ENCODE measurements around the gene EGLN3.
"Not testable (repeated sequence)": the region's sequence is repeated elsewhere in the genome, so short reads cannot be mapped to it uniquely, and the experiment has no call there.

The EGLN3 gene

DNA sequence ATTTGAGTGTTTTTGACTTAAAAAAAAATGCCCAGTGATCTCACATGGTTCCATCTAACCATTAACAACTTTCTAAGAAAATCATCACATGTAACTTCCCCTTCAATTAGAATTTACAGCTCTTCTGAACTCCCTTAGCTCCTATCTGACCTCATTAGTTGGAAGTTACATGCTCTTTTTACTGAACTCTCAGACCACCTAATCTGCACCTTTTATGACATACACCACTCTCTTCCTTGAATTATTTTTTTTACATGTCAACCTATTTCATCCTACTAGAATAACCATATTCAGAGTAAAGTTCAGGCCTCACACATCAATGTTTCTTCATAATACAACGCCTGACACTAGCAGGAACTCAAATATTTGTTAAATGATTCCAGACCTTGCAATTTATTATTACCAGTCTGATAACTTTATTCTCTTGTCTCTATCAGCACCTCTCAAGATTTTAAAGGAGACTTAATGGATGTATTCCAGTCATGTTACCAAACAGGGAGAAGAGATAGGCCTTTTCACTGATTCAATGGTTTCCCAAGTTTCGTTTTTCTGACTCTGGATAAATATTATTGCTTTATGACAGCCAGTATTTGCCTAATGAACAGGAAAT, 21.0 kb downstream of the EGLN3 start:
- no peaks in the 10 kb centered on the region for H3K9me3 ChIP-seq (ENCODE audit: control insufficient read depth, insufficient read depth, low read length)
- no peak overlapping the region for H3K27ac ChIP-seq (ENCODE audit: low read depth, low read length)
- H3K27me3 ChIP-seq (ENCODE audit: control insufficient read depth, low read length), result no peaks in the 10 kb centered on the region
- H3K36me3 ChIP-seq (ENCODE audit: control insufficient read depth, low read length), result no peaks in the 10 kb centered on the region
- H3K79me2 ChIP-seq (ENCODE audit: control insufficient read depth, low read length), result no peaks in the 10 kb centered on the region
- no peak overlapping the region for H3K4me2 ChIP-seq (ENCODE audit: low read length)
- no peak overlapping the region for H3K4me3 ChIP-seq (ENCODE audit: low read length)
- H3F3A ChIP-seq (ENCODE audit: control insufficient read depth, insufficient read depth), result no peaks in the 10 kb centered on the region
- no peaks in the 10 kb centered on the region; the same call in 1 of the 2 replicates for H3K9me2 ChIP-seq (replicated peaks; ENCODE audit: control insufficient read depth, low read length)
- H3K4me1 ChIP-seq (ENCODE audit: control insufficient read depth, low read length), result no peaks in the 10 kb centered on the region
- no peak for TF ChIP-seq EZH2phosphoT487 (IDR thresholded peaks at IDR 0.05; ENCODE audit: borderline replicate concordance, low read length)
- TF ChIP-seq, protein P1, sequence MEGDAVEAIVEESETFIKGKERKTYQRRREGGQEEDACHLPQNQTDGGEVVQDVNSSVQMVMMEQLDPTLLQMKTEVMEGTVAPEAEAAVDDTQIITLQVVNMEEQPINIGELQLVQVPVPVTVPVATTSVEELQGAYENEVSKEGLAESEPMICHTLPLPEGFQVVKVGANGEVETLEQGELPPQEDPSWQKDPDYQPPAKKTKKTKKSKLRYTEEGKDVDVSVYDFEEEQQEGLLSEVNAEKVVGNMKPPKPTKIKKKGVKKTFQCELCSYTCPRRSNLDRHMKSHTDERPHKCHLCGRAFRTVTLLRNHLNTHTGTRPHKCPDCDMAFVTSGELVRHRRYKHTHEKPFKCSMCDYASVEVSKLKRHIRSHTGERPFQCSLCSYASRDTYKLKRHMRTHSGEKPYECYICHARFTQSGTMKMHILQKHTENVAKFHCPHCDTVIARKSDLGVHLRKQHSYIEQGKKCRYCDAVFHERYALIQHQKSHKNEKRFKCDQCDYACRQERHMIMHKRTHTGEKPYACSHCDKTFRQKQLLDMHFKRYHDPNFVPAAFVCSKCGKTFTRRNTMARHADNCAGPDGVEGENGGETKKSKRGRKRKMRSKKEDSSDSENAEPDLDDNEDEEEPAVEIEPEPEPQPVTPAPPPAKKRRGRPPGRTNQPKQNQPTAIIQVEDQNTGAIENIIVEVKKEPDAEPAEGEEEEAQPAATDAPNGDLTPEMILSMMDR (IDR thresholded peaks at IDR 0.05; ENCODE audit: low read depth, low read length, poor library complexity, severe bottlenecking), result no peak
- no peaks in the 10 kb centered on the region for H4K20me1 ChIP-seq (ENCODE audit: control insufficient read depth, insufficient read depth, low read depth, low read length)

DNA sequence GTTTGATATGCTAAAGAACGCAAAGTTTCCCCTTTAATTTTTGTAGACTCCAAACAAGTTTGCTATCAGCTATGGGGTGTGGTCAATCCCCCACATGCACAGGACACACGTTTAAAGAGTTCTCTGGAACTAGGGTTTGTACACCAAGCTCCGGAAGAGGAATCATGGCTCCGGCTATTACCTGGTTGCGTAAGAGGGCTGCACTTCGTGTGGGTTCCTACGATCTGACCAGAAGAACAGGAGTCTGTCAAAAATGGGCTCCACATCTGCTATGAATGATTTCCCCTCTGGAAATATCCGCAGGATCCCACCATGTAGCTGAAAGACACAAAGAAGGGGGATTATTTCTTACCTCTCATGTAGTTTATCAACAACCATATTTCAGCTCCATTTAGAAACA, 22.0 kb downstream of the EGLN3 start:
- no peak overlapping the region for H3K4me2 ChIP-seq (ENCODE audit: low read length)
- no peak overlapping the region for H3K4me3 ChIP-seq (ENCODE audit: low read length)
- no peaks in the 10 kb centered on the region for H4K20me1 ChIP-seq (ENCODE audit: control insufficient read depth, insufficient read depth, low read depth, low read length)
- H3K27ac ChIP-seq (ENCODE audit: low read depth, low read length), result no peak overlapping the region
- H3K36me3 ChIP-seq (ENCODE audit: control insufficient read depth, low read length), result no peaks in the 10 kb centered on the region
- H3K9me3 ChIP-seq (ENCODE audit: control insufficient read depth, insufficient read depth, low read length), result no peaks in the 10 kb centered on the region
- H3K27me3 ChIP-seq (ENCODE audit: control insufficient read depth, low read length), result no peaks in the 10 kb centered on the region
- no peaks in the 10 kb centered on the region; the same call in 1 of the 2 replicates for H3K9me2 ChIP-seq (replicated peaks; ENCODE audit: control insufficient read depth, low read length)
- TF ChIP-seq, protein P1 (IDR thresholded peaks at IDR 0.05; ENCODE audit: low read depth, low read length, poor library complexity, severe bottlenecking), result no peak
- no peak for TF ChIP-seq EZH2phosphoT487 (IDR thresholded peaks at IDR 0.05; ENCODE audit: borderline replicate concordance, low read length)
- no peaks in the 10 kb centered on the region for H3K79me2 ChIP-seq (ENCODE audit: control insufficient read depth, low read length)
- no peaks in the 10 kb centered on the region for H3F3A ChIP-seq (ENCODE audit: control insufficient read depth, insufficient read depth)
- H3K4me1 ChIP-seq (ENCODE audit: control insufficient read depth, low read length), result no peaks in the 10 kb centered on the region

DNA sequence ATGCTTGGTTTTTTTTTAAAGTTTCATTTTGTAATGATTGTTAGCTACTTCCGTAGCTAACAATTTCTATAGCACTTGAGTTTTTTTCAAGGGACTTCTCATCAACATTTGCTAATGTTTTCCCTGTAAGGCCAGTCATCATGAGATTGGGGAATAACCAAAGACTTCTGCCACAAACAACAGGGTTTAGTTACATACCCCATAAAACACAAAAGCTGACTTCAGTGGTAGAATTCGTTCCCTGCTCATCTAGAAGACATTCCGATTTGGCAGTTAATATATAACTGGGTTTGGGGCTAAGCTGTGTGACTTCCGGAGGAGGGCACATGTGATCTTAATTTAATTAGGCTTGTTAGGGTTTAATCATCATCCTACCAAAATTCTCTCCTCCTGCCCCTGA, 22.9 kb downstream of the EGLN3 start:
- no peak overlapping the region for H3K4me3 ChIP-seq (ENCODE audit: low read length)
- no peaks in the 10 kb centered on the region for H4K20me1 ChIP-seq (ENCODE audit: control insufficient read depth, insufficient read depth, low read depth, low read length)
- TF ChIP-seq, protein P1 (IDR thresholded peaks at IDR 0.05; ENCODE audit: low read depth, low read length, poor library complexity, severe bottlenecking), result no peak
- no peak for TF ChIP-seq EZH2phosphoT487 (IDR thresholded peaks at IDR 0.05; ENCODE audit: borderline replicate concordance, low read length)
- no peaks in the 10 kb centered on the region for H3F3A ChIP-seq (ENCODE audit: control insufficient read depth, insufficient read depth)
- H3K27me3 ChIP-seq (ENCODE audit: control insufficient read depth, low read length), result no peaks in the 10 kb centered on the region
- H3K79me2 ChIP-seq (ENCODE audit: control insufficient read depth, low read length), result no peaks in the 10 kb centered on the region
- no peaks in the 10 kb centered on the region; the same call in 1 of the 2 replicates for H3K9me2 ChIP-seq (replicated peaks; ENCODE audit: control insufficient read depth, low read length)
- no peaks in the 10 kb centered on the region for H3K36me3 ChIP-seq (ENCODE audit: control insufficient read depth, low read length)
- H3K27ac ChIP-seq (ENCODE audit: low read depth, low read length), result no peak overlapping the region
- no peaks in the 10 kb centered on the region for H3K4me1 ChIP-seq (ENCODE audit: control insufficient read depth, low read length)
- H3K4me2 ChIP-seq (ENCODE audit: low read length), result no peak overlapping the region
- H3K9me3 ChIP-seq (ENCODE audit: control insufficient read depth, insufficient read depth, low read length), result no peaks in the 10 kb centered on the region

DNA sequence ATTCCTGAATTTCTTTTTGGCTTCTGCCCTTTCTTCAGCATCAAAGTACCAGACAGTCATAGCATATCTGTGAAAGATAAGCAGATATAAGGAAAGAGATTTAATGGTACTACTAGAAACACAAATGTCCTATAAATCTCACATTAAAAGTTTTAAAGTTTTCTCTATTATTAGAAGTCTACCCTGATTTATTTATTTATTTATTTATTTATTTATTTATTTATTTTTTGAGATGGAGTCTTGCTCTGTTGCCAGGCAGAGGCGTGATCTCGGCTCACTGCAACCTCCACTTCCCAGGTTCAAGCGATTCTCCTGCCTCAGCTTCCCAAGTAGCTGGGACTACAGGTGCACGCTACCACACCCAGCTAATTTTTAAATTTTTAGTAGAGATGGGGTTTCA, 23.9 kb downstream of the EGLN3 start:
- H3K36me3 ChIP-seq (ENCODE audit: control insufficient read depth, low read length); H4K20me1 ChIP-seq (ENCODE audit: control insufficient read depth, insufficient read depth, low read depth, low read length); H3K27me3 ChIP-seq (ENCODE audit: control insufficient read depth, low read length); H3K9me3 ChIP-seq (ENCODE audit: control insufficient read depth, insufficient read depth, low read length); H3K4me3 ChIP-seq (ENCODE audit: low read length); H3K79me2 ChIP-seq (ENCODE audit: control insufficient read depth, low read length); H3K4me2 ChIP-seq (ENCODE audit: low read length); H3K9me2 ChIP-seq (replicated peaks; ENCODE audit: control insufficient read depth, low read length); H3F3A ChIP-seq (ENCODE audit: control insufficient read depth, insufficient read depth); H3K4me1 ChIP-seq (ENCODE audit: control insufficient read depth, low read length); H3K27ac ChIP-seq (ENCODE audit: low read depth, low read length): not testable (repeated sequence)

All from DOHH2 (cell line).